Left renal pelvis (tissue), 4 donors: Measurements from ENCODE around the gene RPIA. TPM values are rescaled to one million over a fixed set of nuclear protein-coding genes. Genes with fewer than 3 reads are reported as not detected.
"Not testable (repeated sequence)": the region's sequence is repeated elsewhere in the genome, so short reads cannot be mapped to it uniquely, and the experiment has no call there.

Experiments used
- DNase-seq, 4 donors: peaks; one replicate each; pipeline ENCODE4 v3.0.0-alpha.2; 2013; ENCODE audit warnings: low read depth in 4 of 4, low spot score in 3 of 4
- polyA plus RNA-seq, 4 donors: library from polyadenylated mRNA; unstranded; fragments of 120-200 nt; gene quantifications; one replicate each; pipeline ENCODE4 v1.2.1, GENCODE V29; 2013; ENCODE audit not compliant: insufficient read length in 4 of 4

RPIA gene
- polyA plus RNA-seq, 4 donors, result 33.2 to 36.2 (median 35.2) TPM

- DNase-seq, result no peak
These were observed 37.7 kb downstream of the RPIA start for GRCh38 chr2:88729061-88729745.

GRCh38 chr2:88733155-88733902, 41.9 kb downstream of the RPIA start:
- no peak for DNase-seq

- DNase-seq, result no peak
These were observed 43.7 kb downstream of the RPIA start for GRCh38 chr2:88735133-88735532.

- no peak for DNase-seq
These were observed 44.4 kb downstream of the RPIA start for GRCh38 chr2:88735853-88736252.

- DNase-seq, result no peak
These were observed 45.0 kb downstream of the RPIA start for GRCh38 chr2:88736437-88736836.

GRCh38 chr2:88737385-88737784, 45.9 kb downstream of the RPIA start:
- no peak for DNase-seq

- DNase-seq, result no peak
These were observed 46.8 kb downstream of the RPIA start for GRCh38 chr2:88738271-88738670.

- DNase-seq, result peak in 2 of 4 donors; percentile 35 to 41
These were observed 48.6 kb downstream of the RPIA start for GRCh38 chr2:88739985-88740600.

- no peak for DNase-seq
These were observed 55.5 kb downstream of the RPIA start for GRCh38 chr2:88746929-88747490.

- no peak for DNase-seq
These were observed 56.5 kb downstream of the RPIA start for GRCh38 chr2:88747990-88748389.

GRCh38 chr2:88751768-88752167, 60.3 kb downstream of the RPIA start:
- no peak for DNase-seq

- DNase-seq, result no peak
These were observed 62.5 kb downstream of the RPIA start for GRCh38 chr2:88753833-88754584.

GRCh38 chr2:88754585-88755320, 63.3 kb downstream of the RPIA start:
- DNase-seq, result no peak

GRCh38 chr2:88755836-88756235, 64.4 kb downstream of the RPIA start:
- DNase-seq, result no peak

- no peak for DNase-seq
These were observed 65.6 kb downstream of the RPIA start for GRCh38 chr2:88757025-88757424.

GRCh38 chr2:88758702-88759101, 67.2 kb downstream of the RPIA start:
- not testable (repeated sequence) for DNase-seq

GRCh38 chr2:88760819-88761598, 69.5 kb downstream of the RPIA start:
- no peak for DNase-seq

GRCh38 chr2:88764141-88764849, 72.8 kb downstream of the RPIA start:
- no peak for DNase-seq

- no peak for DNase-seq
These were observed 73.3 kb downstream of the RPIA start for GRCh38 chr2:88764850-88765153.
